Right atrium auricular region (tissue), 2 donors: ENCODE results near the gene TXNDC16. TPM values are rescaled to one million over a fixed set of nuclear protein-coding genes. Genes with fewer than 3 reads are reported as not detected.
"Not testable (repeated sequence)": the region's sequence is repeated elsewhere in the genome, so short reads cannot be mapped to it uniquely, and the experiment has no call there.

Source experiments
- DNase-seq: peaks from one replicate; pipeline ENCODE4 v3.0.0-alpha.2; 2019; ENCODE audit warnings: low spot score
- H3K27ac ChIP-seq, 2 donors: fragments of 200-600 bp; sonication (generic); 1 replicate in 1 of 2; 2 replicates in 1 of 2; pipeline ENCODE4 v1.5.1; 2016 to 2019
- H3K27me3 ChIP-seq, 2 donors: fragments of 200-600 bp; sonication (generic); one replicate each; pipeline versions ENCODE4 v1.5.1 to v1.6.0; 2017 to 2019
- H3K36me3 ChIP-seq: fragments of 200-600 bp; sonication (generic); one replicate; pipeline ENCODE4 v1.5.1; 2016
- H3K4me1 ChIP-seq, 2 donors: fragments of 200-600 bp; sonication (generic); one replicate each; pipeline versions ENCODE4 v1.5.1 to v1.6.0; 2017 to 2019
- H3K4me3 ChIP-seq, 2 donors: fragments of 200-600 bp; sonication (generic); 1 replicate in 1 of 2; 2 replicates in 1 of 2; pipeline ENCODE4 v1.5.1; 2017 to 2019; ENCODE audit warnings: mild to moderate bottlenecking in 1 of 2, moderate library complexity in 1 of 2
- H3K9me3 ChIP-seq, 2 donors: fragments of 200-600 bp; sonication (generic); one replicate each; pipeline ENCODE4 v1.5.1; 2019
- CTCF ChIP-seq, 2 donors: fragments of 200-600 bp; sonication (generic); IDR thresholded peaks; one replicate each; pipeline ENCODE4 v1.5.1; 2019; ENCODE audit warnings: antibody characterized with exemption in 2 of 2
- total RNA-seq, 2 donors: library from RNA; depleted of rRNA; stranded (reverse); fragments of >200 nt; gene quantifications; one replicate each; pipeline ENCODE4 v1.1.0, GENCODE V29; 2016

TXNDC16 gene
- total RNA-seq, 2 donors from 2014 or later, result 6.7 to 7.0 TPM

- Histone ChIP-seq H3K27me3 (no peaks in the 10 kb centered on the region), H3K36me3 (no peaks in the 10 kb centered on the region), H3K27ac (no peak overlapping the region), H3K4me1 (no peaks in the 10 kb centered on the region), H3K4me3 (no peak overlapping the region), H3K9me3 (peaks cover 0 to 7% of the 10 kb centered on the region in 2 donors)
- no peak for DNase-seq
- no peak for TF ChIP-seq CTCF (IDR thresholded peaks at IDR 0.05)
Observed at GRCh38 chr14:52590318-52590717, 38.0 kb upstream of the TXNDC16 start.

GRCh38 chr14:52589646-52590045, 37.3 kb upstream of the TXNDC16 start:
- no peak for TF ChIP-seq CTCF (IDR thresholded peaks at IDR 0.05)
- no peak overlapping the region for H3K27ac ChIP-seq
- H3K36me3 ChIP-seq, result no peaks in the 10 kb centered on the region
- peaks cover 0 to 7% of the 10 kb centered on the region in 2 donors for H3K9me3 ChIP-seq
- H3K4me1 ChIP-seq, result no peaks in the 10 kb centered on the region
- no peak overlapping the region for H3K4me3 ChIP-seq
- no peaks in the 10 kb centered on the region for H3K27me3 ChIP-seq
- DNase-seq, result no peak

GRCh38 chr14:52583544-52583943, 31.2 kb upstream of the TXNDC16 start:
- Histone ChIP-seq H3K27me3 (no peaks in the 10 kb centered on the region), H3K4me3 (no peak overlapping the region), H3K27ac (no peak overlapping the region), H3K36me3 (no peaks in the 10 kb centered on the region), H3K9me3 (no peaks in the 10 kb centered on the region), H3K4me1 (no peaks in the 10 kb centered on the region)
- no peak for TF ChIP-seq CTCF (IDR thresholded peaks at IDR 0.05)
- DNase-seq, result no peak

- no peak for TF ChIP-seq CTCF (IDR thresholded peaks at IDR 0.05)
- H3K4me3 ChIP-seq, result no peak overlapping the region
- DNase-seq, result no peak
- no peaks in the 10 kb centered on the region for H3K4me1 ChIP-seq
- H3K27ac ChIP-seq, result no peak overlapping the region
- no peaks in the 10 kb centered on the region for H3K27me3 ChIP-seq
- H3K9me3 ChIP-seq, result peaks cover 0 to 22% of the 10 kb centered on the region in 2 donors
- H3K36me3 ChIP-seq, result no peaks in the 10 kb centered on the region
Observed at GRCh38 chr14:52575858-52576257, 23.6 kb upstream of the TXNDC16 start.

GRCh38 chr14:52568454-52568853, 16.1 kb upstream of the TXNDC16 start:
- not testable (repeated sequence) for H3K4me1 ChIP-seq, H3K27ac ChIP-seq, DNase-seq, H3K4me3 ChIP-seq, H3K36me3 ChIP-seq, H3K27me3 ChIP-seq
- peaks cover 0 to 32% of the 10 kb centered on the region in 2 donors for H3K9me3 ChIP-seq

- H3K36me3 ChIP-seq, result no peaks in the 10 kb centered on the region
- no peaks in the 10 kb centered on the region for H3K9me3 ChIP-seq
- DNase-seq, result no peak
- no peak overlapping the region for H3K4me3 ChIP-seq
- H3K27ac ChIP-seq, result no peak overlapping the region
- no peaks in the 10 kb centered on the region for H3K27me3 ChIP-seq
- no peak for TF ChIP-seq CTCF (IDR thresholded peaks at IDR 0.05)
- H3K4me1 ChIP-seq, result no peaks in the 10 kb centered on the region
Observed at GRCh38 chr14:52563120-52563519, 10.8 kb upstream of the TXNDC16 start.
